Muscle of leg (tissue), 16 donors: Measurements from ENCODE around the gene ZNF121. TPM values are rescaled to one million over a fixed set of nuclear protein-coding genes. Genes with fewer than 3 reads are reported as not detected.

ENCODE experiments used
- DNase-seq: peaks from one replicate; pipeline ENCODE4 v3.0.0; 2013
- H3K27ac ChIP-seq: one replicate; pipeline ENCODE4 v1.5.1; 2013; ENCODE audit warnings: mild to moderate bottlenecking, low read length, control low read depth
- H3K27me3 ChIP-seq: one replicate; pipeline ENCODE4 v1.6.1; 2013; ENCODE audit warnings: low read length; ENCODE audit not compliant: control insufficient read depth, insufficient read depth
- H3K36me3 ChIP-seq: one replicate; pipeline ENCODE4 v1.6.1; 2013; ENCODE audit warnings: low read length; ENCODE audit not compliant: control insufficient read depth, insufficient read depth
- H3K4me1 ChIP-seq: one replicate; pipeline ENCODE4 v1.6.1; 2013; ENCODE audit warnings: low read length; ENCODE audit not compliant: control insufficient read depth, insufficient read depth
- H3K4me3 ChIP-seq: one replicate; pipeline ENCODE4 v1.5.1; 2013; ENCODE audit warnings: low read length, control low read depth
- H3K9me3 ChIP-seq: replicated peaks from 2 replicates; pipeline ENCODE4 v1.6.1; 2013; ENCODE audit warnings: low read depth, low read length; ENCODE audit not compliant: control insufficient read depth
- WGBS: methylation state at CpG from one replicate; pipeline ENCODE4 v1.1.5; 2013; ENCODE audit warnings: missing lambda C conversion rate; ENCODE audit not compliant: insufficient coverage; 5-methylcytosine and 5-hydroxymethylcytosine counted together
- long read RNA-seq, 11 donors: transcript quantifications; one replicate each; lab custom pipeline, GENCODE V29; 2026
- polyA plus RNA-seq, 8 donors: library from polyadenylated mRNA; unstranded; fragments of 120-200 nt; gene quantifications; one replicate each; pipeline versions ENCODE4 v1.2.1 to v1.2.3, GENCODE V29; 2013; ENCODE audit warnings: inconsistent platforms in 1 of 8, low replicate concordance in 1 of 8; ENCODE audit not compliant: insufficient read length in 8 of 8, insufficient read depth in 1 of 8
- total RNA-seq: library from RNA; stranded (reverse); fragments of 120-200 nt; gene quantifications from one replicate; pipeline ENCODE4 v1.2.4, GENCODE V29; 2013

ZNF121 gene
- total RNA-seq (30.7 TPM), polyA plus RNA-seq (10 to 100 TPM in 2 of 8 donors, 1 to 10 TPM in 6; 5.1 to 10.2 (median 8.2) TPM)
- long read RNA-seq, donor 1, partial matches to known transcripts = 0 of 1 reads
- long read RNA-seq, donor 1, other reads (novel, unspliced or antisense) = 0 of 1 reads
- long read RNA-seq, donor 2 = 0 reads
- long read RNA-seq, donor 3, partial matches to known transcripts = 0 of 1 reads
- long read RNA-seq, donor 3, other reads (novel, unspliced or antisense) = 0 of 1 reads
- long read RNA-seq, donor 4 = 0 reads
- long read RNA-seq, donor 5, partial matches to known transcripts = 0 of 1 reads
- long read RNA-seq, donor 5, other reads (novel, unspliced or antisense) = 0 of 1 reads
- long read RNA-seq, donor 6, partial matches to known transcripts = 0 of 2 reads
- long read RNA-seq, donor 6, other reads (novel, unspliced or antisense) = 0 of 2 reads
- long read RNA-seq, donor 7, partial matches to known transcripts = 0 of 1 reads
- long read RNA-seq, donor 7, other reads (novel, unspliced or antisense) = 0 of 1 reads
- long read RNA-seq, donor 8, partial matches to known transcripts = 0 of 1 reads
- long read RNA-seq, donor 8, other reads (novel, unspliced or antisense) = 0 of 1 reads
- long read RNA-seq, donor 9, partial matches to known transcripts = 0 of 1 reads
- long read RNA-seq, donor 9, other reads (novel, unspliced or antisense) = 0 of 1 reads
- long read RNA-seq, donor 10, partial matches to known transcripts = 8 of 9 reads
- long read RNA-seq, donor 10, other reads (novel, unspliced or antisense) = 0 of 9 reads
- long read RNA-seq, donor 11 = 0 reads

DNA sequence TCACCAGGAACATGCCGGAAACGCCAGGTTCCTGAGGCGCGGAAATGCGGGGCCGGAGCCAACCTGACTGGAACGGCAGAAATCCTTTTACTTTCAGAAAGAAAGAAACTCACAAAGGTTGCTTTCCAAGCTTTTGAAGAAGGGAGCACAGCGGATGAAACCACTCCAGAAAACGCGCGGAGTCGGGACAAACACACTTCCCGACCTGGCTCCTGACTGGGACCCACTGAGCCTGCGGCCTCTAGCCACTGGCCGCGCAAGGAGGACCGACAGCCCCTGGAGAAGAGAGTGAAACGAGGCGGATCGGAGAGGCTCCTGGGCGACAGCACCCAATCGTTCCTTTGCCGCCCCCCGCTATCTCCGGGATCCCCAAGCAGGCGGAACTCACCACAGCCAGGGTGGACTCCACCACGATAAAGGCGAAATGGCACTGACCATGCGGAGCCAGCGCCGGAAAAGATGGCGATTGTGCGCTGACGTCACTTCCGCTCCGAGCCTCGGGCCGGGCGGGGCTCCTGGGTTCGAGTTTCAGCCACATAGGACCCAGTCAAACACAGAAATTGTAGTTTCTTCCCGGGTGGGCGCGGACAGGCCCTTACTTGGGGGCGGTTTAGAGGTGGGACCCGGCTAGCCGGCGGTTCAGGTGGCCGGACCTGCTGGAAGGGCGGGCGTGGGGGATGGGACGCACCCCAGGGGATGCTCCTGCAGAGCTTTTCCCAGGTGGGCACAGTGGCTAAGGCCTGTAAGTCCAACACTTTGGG is at the start of gene ZNF121:
TSS of gene ZNF121 (minus strand) at position 432 of the 761 bp plus-strand sequence. CDS start 16,407 bp downstream, outside the sequence.
- peak; percentile 95 for DNase-seq
- Histone ChIP-seq H3K36me3 (peaks cover 4% of the 10 kb centered on the region), H3K27ac (peak within 1 kb of the TSS; percentile 97), H3K9me3 (peaks cover 26% of the 10 kb centered on the region), H3K4me3 (peak within 1 kb of the TSS; percentile 84), H3K4me1 (peaks cover 8% of the 10 kb centered on the region), H3K27me3 (no peaks in the 10 kb centered on the region)
- WGBS = under 1% methylated on average over 46 of the region's 51 CpGs

DNA sequence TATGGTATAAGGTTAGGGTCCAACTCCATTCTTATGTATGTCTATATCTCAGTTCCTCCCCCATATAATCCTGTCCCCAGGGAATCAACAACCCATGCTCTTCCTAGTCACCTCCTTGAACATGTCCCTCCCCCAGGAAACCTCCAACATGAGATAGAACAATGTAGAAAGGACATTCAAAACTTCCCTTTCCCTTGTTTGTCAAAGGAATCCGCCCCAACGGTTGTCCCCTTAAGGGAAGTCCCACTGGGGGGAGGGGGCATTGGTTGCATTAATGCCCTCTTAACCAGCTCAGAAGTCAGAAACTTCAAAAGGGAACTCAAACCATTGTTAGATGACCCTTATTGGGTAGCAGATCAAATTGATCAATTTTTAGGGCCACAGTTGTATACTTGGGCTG is 43.6 kb upstream of the ZNF121 start:
- Histone ChIP-seq H3K9me3 (no peaks in the 10 kb centered on the region), H3K27ac (no peak overlapping the region), H3K4me1 (no peaks in the 10 kb centered on the region), H3K4me3 (no peak overlapping the region), H3K36me3 (peaks cover 9% of the 10 kb centered on the region), H3K27me3 (no peaks in the 10 kb centered on the region)
- DNase-seq = no peak
- WGBS = no CpG with 5 or more reads among the region's 2 CpGs

DNA sequence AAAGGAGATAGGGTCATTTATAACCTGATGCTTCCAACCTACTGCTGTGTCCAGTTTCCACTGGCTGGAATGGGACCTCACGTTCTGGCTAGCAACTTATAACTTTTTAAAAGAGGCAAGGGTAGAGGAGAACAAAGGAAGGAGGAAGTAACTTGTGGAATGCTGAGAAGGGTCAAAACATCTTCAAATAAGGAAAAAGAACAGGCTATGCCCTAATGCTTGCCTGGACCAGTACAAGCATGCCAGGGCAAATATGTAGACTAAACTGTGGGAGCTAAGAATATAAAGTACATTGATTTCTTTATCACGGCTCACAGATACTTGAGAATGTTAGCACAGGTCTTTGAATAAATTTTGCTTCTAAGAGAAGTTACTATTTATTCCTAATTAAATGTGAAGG is 38.2 kb upstream of the ZNF121 start:
- DNase-seq = no peak
- Histone ChIP-seq H3K27me3 (no peaks in the 10 kb centered on the region), H3K36me3 (peaks cover 18% of the 10 kb centered on the region), H3K27ac (no peak overlapping the region), H3K4me1 (peaks cover 12% of the 10 kb centered on the region), H3K9me3 (no peaks in the 10 kb centered on the region), H3K4me3 (no peak overlapping the region)
- no CpG with 5 or more reads among the region's 2 CpGs for WGBS

DNA sequence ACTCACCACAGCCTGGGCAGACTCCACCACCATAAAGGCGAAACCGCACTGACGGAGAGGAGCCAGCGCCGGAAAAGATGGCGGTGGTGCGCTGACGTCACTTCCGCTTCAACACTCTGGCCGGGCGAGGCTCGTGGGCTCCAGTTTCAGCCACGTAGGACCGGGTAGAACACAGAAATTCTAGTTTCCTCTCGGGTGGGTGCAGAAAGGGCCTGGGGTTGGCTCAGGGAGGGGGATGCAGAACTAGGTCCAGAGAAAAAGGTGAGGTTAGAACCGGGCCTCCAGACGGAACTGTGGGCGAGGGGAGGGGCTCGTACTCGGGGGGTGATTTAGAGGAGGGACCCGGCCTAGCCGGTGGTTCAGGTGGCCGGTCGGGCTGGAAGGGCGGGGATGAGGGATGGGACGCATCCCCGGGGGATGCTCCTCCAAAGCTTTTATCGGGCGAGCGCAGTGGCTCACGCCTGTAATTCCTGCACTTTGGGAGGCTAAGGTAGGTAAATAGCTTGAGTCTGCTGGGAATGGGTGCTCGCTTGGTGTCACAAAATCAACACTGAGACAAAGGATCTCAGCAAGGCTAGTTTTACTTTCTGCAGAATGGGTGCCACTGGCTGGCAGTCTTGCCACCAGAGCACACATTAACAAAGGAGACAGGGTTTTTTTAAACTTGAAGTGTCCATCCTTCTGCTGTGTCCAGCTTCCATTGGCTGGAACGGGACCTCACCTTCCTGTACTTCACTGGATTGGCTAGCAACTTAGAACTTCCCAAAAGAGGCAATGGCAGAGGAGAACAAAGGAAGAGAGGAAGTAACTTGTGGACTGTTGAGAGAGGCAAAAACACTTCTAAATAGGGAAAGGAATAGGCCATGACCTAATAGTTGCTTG is 37.1 kb upstream of the ZNF121 start, which contains the start of gene ZNF561:
TSS of gene ZNF561 (minus strand) at position 77 of the 882 bp plus-strand sequence. CDS start 1,776 bp downstream, outside the sequence.
- DNase-seq = peak; percentile 95
- Histone ChIP-seq H3K4me3 (peak within 1 kb of the TSS; percentile 80), H3K27ac (peak within 1 kb of the TSS; percentile 93), H3K9me3 (no peaks in the 10 kb centered on the region), H3K36me3 (peaks cover 28% of the 10 kb centered on the region), H3K4me1 (peaks cover 12% of the 10 kb centered on the region), H3K27me3 (no peaks in the 10 kb centered on the region)
- under 1% methylated on average over 32 of the region's 33 CpGs for WGBS

DNA sequence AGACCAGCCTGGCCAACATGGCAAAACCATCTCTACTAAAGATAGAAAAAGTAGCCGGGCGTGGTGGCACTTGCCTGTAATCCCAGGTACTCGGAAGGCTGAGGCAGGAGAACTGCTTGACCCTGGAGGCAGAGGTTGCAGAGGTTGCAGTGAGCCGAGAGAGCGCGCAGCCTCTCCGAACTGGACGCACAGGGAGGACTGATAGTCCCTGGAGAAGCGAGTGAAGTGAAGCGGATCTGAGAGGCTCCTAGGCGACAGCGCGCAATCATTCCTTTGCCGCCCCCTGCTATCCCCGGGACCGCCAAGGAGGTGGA is 36.5 kb upstream of the ZNF121 start:
- peak overlapping the region; percentile 80 for H3K4me3 ChIP-seq
- H3K27me3 ChIP-seq = no peaks in the 10 kb centered on the region
- H3K27ac ChIP-seq = peak overlapping the region; percentile 93
- DNase-seq = no peak
- H3K4me1 ChIP-seq = peaks cover 12% of the 10 kb centered on the region
- no peaks in the 10 kb centered on the region for H3K9me3 ChIP-seq
- peaks cover 34% of the 10 kb centered on the region for H3K36me3 ChIP-seq
- 1% methylated on average over 14 of the region's 16 CpGs for WGBS

DNA sequence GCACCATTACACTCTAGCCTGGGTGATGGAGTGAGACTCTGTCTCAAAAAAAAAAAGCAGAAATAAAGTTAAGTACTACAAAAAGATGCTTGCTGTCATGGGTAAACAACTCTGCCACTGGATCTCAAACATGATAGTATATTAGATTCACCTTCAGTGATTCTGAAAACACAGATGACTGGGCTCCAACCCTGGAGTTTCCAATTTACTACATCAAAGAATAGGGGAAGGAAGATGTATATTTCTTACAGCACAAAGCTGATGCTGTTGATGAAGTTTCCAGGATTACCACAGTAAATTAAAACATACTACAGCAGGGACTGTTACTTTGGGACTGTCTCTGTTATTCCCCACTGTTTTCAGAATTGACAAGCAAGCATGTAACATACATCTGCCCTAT is 31.5 kb upstream of the ZNF121 start:
- no peak for DNase-seq
- peaks cover 10% of the 10 kb centered on the region for H3K4me1 ChIP-seq
- no peak overlapping the region for H3K27ac ChIP-seq
- H3K27me3 ChIP-seq = no peaks in the 10 kb centered on the region
- H3K9me3 ChIP-seq = peaks cover 30% of the 10 kb centered on the region
- no peak overlapping the region for H3K4me3 ChIP-seq
- peaks cover 82% of the 10 kb centered on the region for H3K36me3 ChIP-seq

DNA sequence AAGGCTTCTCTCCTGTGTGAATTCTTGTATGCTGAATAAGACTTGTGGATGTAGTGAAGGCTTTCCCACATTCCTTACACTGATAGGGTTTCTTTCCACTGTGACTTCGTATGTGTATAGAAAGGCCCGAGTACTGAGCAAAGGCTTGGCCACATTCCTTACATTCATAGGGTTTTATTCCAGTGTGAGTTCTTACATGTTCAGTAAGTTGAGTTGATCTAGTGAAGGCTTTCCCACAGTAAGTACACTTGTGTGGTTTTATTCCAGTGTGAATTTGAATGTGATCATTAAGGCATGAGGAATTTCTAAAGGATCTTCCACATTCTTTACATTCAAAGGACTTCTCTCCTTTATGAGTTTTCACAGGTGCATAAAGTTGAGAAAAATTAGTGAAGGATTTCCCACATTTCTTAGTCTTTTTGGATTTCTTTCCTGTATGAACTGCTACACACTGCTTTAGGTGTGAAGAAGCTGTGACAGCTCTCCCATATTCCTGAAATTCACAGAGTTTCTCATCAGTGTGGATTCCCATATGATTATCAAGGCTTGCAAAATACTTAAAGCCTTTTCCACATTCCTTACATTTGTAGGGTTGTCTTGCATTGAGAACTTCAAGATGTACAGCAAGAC is 26.3 kb upstream of the ZNF121 start:
- no CpG with 5 or more reads among the region's 2 CpGs for WGBS
- no peaks in the 10 kb centered on the region for H3K27me3 ChIP-seq
- H3K27ac ChIP-seq = no peak overlapping the region
- peaks cover 50% of the 10 kb centered on the region for H3K9me3 ChIP-seq
- no peaks in the 10 kb centered on the region for H3K4me1 ChIP-seq
- H3K36me3 ChIP-seq = peaks cover 66% of the 10 kb centered on the region
- H3K4me3 ChIP-seq = no peak overlapping the region
- DNase-seq = no peak

DNA sequence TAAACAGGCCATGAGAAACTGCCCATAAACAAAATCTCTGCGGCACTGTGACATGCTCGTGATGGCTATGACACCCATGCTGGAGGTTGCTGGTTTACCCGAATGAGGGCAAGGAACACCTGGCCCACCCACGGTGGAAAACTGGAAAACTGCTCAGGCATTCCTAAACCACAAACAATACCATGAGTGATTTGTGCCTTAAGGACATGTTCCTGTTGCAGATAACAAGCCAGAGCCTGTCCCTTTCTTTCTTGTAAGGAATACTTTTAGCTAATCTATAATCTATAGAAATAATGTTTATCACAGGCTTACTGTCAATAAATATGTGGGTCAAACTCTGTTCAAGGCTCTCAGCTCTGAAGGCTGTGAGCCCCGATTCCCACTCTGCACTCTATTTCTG is 24.6 kb upstream of the ZNF121 start:
- Histone ChIP-seq H3K27me3 (no peaks in the 10 kb centered on the region), H3K36me3 (peaks cover 51% of the 10 kb centered on the region), H3K27ac (no peak overlapping the region), H3K4me1 (no peaks in the 10 kb centered on the region), H3K9me3 (peaks cover 47% of the 10 kb centered on the region), H3K4me3 (no peak overlapping the region)
- WGBS = 100% methylated on average over 1 of the region's 5 CpGs
- DNase-seq = no peak

DNA sequence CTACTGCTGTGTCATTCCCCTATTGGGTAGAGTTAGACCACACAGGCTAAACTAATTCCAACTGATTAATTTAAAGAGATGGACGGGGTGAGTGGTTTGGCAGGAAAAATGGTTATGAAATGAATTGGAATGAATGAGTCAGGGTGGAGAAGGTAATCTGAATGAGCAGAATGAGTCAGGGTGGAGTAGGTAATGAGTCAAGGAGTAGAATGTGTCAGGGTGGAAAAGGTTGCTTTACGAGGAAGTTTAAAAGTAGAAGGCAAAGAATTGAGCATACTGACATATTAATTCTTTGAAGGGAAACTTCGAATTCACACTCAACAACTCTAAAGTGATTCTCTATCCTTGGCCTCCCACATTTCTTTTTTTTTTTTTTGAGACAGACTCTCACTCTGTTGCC is 12.7 kb upstream of the ZNF121 start:
- H3K9me3 ChIP-seq = peaks cover 20% of the 10 kb centered on the region
- 73% methylated on average over 2 of the region's 3 CpGs for WGBS
- H3K4me3 ChIP-seq = no peak overlapping the region
- H3K27me3 ChIP-seq = peaks cover 2% of the 10 kb centered on the region
- no peak overlapping the region for H3K27ac ChIP-seq
- H3K4me1 ChIP-seq = no peaks in the 10 kb centered on the region
- H3K36me3 ChIP-seq = no peaks in the 10 kb centered on the region
- no peak for DNase-seq
